Measurements from ENCODE around the gene MED9.

The MED9 gene

GRCh38 chr17:17540935-17541639 lies 64.3 kb downstream of the MED9 start:
- DNase-seq = no peak

GRCh38 chr17:17541640-17542001 lies 64.8 kb downstream of the MED9 start:
- no peak for DNase-seq

Data from activated T-cell treated with anti-CD3 and anti-CD28 coated beads, Interleukin-2, amount 50 U/mL, for 1 hour (primary cell).